NCI-H2171 (cell line): ENCODE measurements around the gene MARF1.
"Not testable (repeated sequence)": the region's sequence is repeated elsewhere in the genome, so short reads cannot be mapped to it uniquely, and the experiment has no call there.

Experiments used
- DNase-seq: peaks from one replicate; lab custom pipeline; 2025; lab: John Stamatoyannopoulos, UW

Gene MARF1

GRCh38 chr16:15621889-15622288 is 21.1 kb downstream of the MARF1 start:
- DNase-seq, result no peak

GRCh38 chr16:15621456-15621855 is 21.5 kb downstream of the MARF1 start:
- DNase-seq, result no peak

- DNase-seq, result no peak
These were observed 22.3 kb downstream of the MARF1 start for GRCh38 chr16:15620611-15621195.

GRCh38 chr16:15618392-15618791 is 24.6 kb downstream of the MARF1 start:
- DNase-seq, result no peak

GRCh38 chr16:15617901-15618300 is 25.1 kb downstream of the MARF1 start:
- no peak for DNase-seq

GRCh38 chr16:15616475-15617165 is 26.3 kb downstream of the MARF1 start:
- no peak for DNase-seq

- DNase-seq, result no peak
These were observed 26.9 kb downstream of the MARF1 start for GRCh38 chr16:15616012-15616411.

- DNase-seq, result no peak
These were observed 29.3 kb downstream of the MARF1 start for GRCh38 chr16:15613676-15614075.

- no peak for DNase-seq
These were observed 31.3 kb downstream of the MARF1 start for GRCh38 chr16:15611610-15612009.

- no peak for DNase-seq
These were observed 32.5 kb downstream of the MARF1 start for GRCh38 chr16:15610369-15610871.

- DNase-seq, result no peak
These were observed 33.7 kb downstream of the MARF1 start for GRCh38 chr16:15609286-15609649.

- DNase-seq, result no peak
These were observed 34.3 kb downstream of the MARF1 start for GRCh38 chr16:15608398-15609285.

GRCh38 chr16:15607700-15608396 is 35.1 kb downstream of the MARF1 start:
- DNase-seq, result no peak

GRCh38 chr16:15607221-15607699 is 35.7 kb downstream of the MARF1 start:
- not testable (repeated sequence) for DNase-seq

- DNase-seq, result no peak
These were observed 36.3 kb downstream of the MARF1 start for GRCh38 chr16:15606518-15607220.

GRCh38 chr16:15605839-15606517 is 37.0 kb downstream of the MARF1 start:
- no peak for DNase-seq

GRCh38 chr16:15604460-15605440 is 38.2 kb downstream of the MARF1 start:
- no peak for DNase-seq

GRCh38 chr16:15602285-15603044 is 40.5 kb downstream of the MARF1 start:
- DNase-seq, result no peak
